ENCODE measurements around the gene EXOC4. TPM values are rescaled to one million over a fixed set of nuclear protein-coding genes. Genes with fewer than 3 reads are reported as not detected.

EXOC4 gene
- total RNA-seq, 2 experiments from 2014 or later, result 51.9 to 90.1 TPM

DNA sequence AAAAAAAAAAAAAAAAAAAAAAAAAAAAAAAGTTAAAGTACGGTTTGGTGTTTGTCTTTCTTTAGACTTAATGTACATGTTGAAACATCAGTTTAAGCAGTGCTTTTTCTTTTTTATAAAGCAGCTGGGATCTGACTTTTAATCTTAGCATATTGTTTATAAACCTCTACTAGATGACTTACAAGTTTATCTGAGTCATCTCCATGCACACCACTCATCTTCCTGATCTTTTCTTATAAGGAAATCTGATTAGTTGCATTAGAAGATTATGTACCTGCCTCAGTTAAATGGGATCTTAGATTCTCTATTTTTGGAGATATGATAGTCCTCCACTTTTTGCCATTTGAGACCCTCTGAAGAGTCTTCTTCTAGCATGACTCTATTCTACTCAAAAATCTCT is 482.3 kb downstream of the EXOC4 start:
- H3K4me3 Mint-ChIP-seq, result no peak overlapping the region
- H3K9me3 Mint-ChIP-seq (ENCODE audit: low read depth), result no peaks in the 10 kb centered on the region
- H3K36me3 Mint-ChIP-seq (ENCODE audit: low read depth), result peaks cover 3% of the 10 kb centered on the region
- DNase-seq, result no peak
- peaks cover 2% of the 10 kb centered on the region for H3K4me1 Mint-ChIP-seq
- ChIA-PET CTCF (no interaction called here), POLR2A (no interaction called here)
- intact Hi-C loops (cut with DNase I, micrococcal nuclease), result no loop called here
- ATAC-seq, result no peak
- no peak overlapping the region for H3K27ac Mint-ChIP-seq
- no peaks in the 10 kb centered on the region for H3K27me3 Mint-ChIP-seq

DNA sequence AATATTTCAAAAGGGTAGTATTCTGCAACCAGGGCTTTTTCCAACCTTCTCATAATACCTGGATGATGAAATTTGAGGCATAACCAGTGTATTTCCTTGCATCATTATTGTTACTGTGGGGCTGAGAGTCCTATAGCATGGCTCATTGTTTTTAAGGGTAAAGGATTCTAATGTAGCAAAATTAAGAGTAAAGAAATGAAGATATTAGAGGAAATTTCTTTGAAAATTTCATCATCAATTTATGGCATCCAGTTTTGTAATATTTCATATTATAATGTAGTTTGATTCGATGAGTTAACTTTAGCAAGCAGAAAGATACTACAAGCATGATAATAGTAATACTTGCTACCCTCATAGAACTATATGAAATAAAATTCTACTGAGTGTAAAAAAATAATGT is 486.9 kb downstream of the EXOC4 start:
- Mint-ChIP-seq H3K9me3 (ENCODE audit: low read depth) (no peaks in the 10 kb centered on the region), H3K36me3 (ENCODE audit: low read depth) (no peaks in the 10 kb centered on the region), H3K4me1 (peaks cover 2% of the 10 kb centered on the region), H3K4me3 (no peak overlapping the region), H3K27me3 (no peaks in the 10 kb centered on the region), H3K27ac (no peak overlapping the region)
- POLR2A ChIA-PET, result no interaction called here
- DNase-seq (no peak), ATAC-seq (no peak)
- intact Hi-C loops (cut with DNase I, micrococcal nuclease), result no loop called here
- CTCF ChIA-PET, result no interaction called here

DNA sequence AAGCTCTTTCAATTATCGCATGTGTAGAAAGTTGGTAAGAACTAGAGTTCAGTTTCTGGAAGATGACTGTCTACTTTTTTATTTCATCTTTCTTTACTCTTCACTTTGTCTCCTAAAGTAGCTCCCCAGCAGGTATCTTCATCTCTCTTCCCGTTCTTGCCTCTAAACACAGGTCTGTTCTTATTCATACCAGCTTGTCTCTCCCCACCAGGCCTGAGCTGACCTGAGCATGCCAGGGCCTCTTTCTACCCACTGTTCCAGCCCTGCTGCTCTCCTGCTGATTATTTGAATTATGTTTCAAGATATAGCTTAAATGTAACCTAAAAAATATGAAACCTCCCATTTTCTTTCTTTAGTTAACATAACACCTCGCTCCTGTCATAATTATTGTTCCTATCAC is 488.2 kb downstream of the EXOC4 start:
- Mint-ChIP-seq H3K27ac (no peak overlapping the region), H3K4me3 (no peak overlapping the region), H3K9me3 (ENCODE audit: low read depth) (no peaks in the 10 kb centered on the region), H3K36me3 (ENCODE audit: low read depth) (no peaks in the 10 kb centered on the region), H3K27me3 (no peaks in the 10 kb centered on the region), H3K4me1 (peaks cover under 1% of the 10 kb centered on the region)
- intact Hi-C loops (cut with DNase I, micrococcal nuclease), result no loop called here
- no peak for ATAC-seq
- ChIA-PET POLR2A (no interaction called here), CTCF (no interaction called here)
- DNase-seq, result no peak

DNA sequence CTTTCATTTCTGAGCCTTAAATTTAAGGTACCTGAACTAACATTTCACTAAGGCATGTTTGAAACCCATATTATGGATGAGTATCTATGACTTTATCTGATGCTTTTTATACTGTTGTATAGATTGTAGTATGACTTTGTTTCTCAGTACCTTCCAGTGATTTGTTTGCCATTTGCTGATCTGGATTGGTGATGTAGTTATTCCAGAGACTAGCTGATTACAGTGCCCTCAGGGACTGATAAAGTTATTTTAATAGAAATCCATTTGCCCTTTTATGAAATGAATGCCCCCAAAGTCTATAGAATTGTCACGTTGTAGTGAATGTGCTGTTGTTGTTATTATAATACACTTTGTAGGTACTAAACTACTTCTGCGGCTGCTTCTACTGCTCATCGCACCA is 488.8 kb downstream of the EXOC4 start:
- H3K27ac Mint-ChIP-seq, result no peak overlapping the region
- H3K4me1 Mint-ChIP-seq, result no peaks in the 10 kb centered on the region
- DNase-seq, result no peak
- H3K9me3 Mint-ChIP-seq (ENCODE audit: low read depth), result no peaks in the 10 kb centered on the region
- ChIA-PET POLR2A (no interaction called here), CTCF (no interaction called here)
- intact Hi-C loops (cut with DNase I, micrococcal nuclease), result no loop called here
- H3K4me3 Mint-ChIP-seq, result no peak overlapping the region
- H3K27me3 Mint-ChIP-seq, result no peaks in the 10 kb centered on the region
- no peak for ATAC-seq
- no peaks in the 10 kb centered on the region for H3K36me3 Mint-ChIP-seq (ENCODE audit: low read depth)

DNA sequence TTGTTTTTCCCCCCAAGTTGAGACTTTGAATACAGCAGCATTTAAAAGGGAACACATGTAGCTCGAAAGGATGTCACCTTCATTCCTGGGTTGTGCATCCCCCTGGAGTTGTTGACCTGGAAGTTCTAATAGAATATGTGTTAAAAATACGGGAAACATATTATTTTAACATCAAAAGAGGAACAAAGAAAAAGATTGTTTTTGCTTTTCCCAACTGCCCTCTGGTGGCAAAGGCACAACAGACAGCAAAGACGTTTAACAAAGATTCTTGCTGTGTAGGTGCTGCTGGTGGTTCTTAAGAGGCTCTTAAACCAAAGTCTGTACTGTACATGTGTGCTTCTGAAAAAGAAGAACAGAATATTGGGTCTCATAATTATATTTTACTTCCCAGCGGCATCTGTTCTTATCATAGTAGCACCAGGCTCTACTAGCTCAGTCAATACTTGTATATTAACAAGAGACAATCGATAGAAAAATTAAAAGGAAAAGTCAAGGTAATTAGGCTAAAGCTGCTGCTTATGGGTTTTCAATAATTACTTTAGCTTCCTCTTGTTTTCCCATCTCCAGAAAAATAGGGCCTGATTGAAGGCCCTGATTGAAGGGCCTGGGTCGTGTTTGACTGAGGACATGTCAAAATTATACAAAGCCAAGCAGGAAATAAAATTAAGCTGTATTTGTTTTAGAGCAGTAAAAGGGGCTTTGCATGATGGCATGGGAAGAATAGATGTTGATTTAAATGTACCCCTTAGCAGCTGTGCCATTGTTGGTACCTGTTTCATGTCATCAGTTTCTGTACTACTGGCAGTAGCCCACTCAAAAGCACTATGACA is 490.0 kb downstream of the EXOC4 start:
- Mint-ChIP-seq H3K36me3 (ENCODE audit: low read depth) (no peaks in the 10 kb centered on the region), H3K27ac (no peak overlapping the region), H3K4me1 (no peaks in the 10 kb centered on the region), H3K27me3 (no peaks in the 10 kb centered on the region), H3K9me3 (ENCODE audit: low read depth) (no peaks in the 10 kb centered on the region), H3K4me3 (no peak overlapping the region)
- CTCF ChIA-PET, result interaction anchor here (0.6 to 1.6 kb wide), 5 partner anchors 11 to 398 kb away, joined by 3 to 5 read pairs (median 3); no protein-coding TSS in a partner anchor
- intact Hi-C loops (cut with DNase I, micrococcal nuclease), result no loop called here
- POLR2A ChIA-PET, result no interaction called here
- DNase-seq (no peak), ATAC-seq (no peak)

DNA sequence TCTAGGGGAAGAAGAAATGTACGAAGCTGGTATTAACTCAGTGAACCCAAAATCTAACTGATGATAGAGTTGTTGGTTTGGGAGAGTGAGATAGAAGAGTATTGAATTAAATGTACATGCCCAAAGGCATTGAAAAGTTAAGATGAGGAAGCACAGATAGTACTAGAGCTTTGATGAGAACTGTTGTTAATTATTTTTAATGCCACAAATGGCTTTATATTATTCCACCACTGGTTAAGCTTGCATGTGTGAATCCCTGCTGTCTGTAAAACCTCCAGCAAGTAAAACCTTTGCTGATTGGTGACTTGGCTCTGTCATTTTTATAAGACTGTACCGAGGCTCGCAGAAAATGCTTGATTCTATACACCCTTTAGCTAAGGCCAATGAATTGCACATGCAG is 491.6 kb downstream of the EXOC4 start:
- no peak overlapping the region for H3K4me3 Mint-ChIP-seq

DNA sequence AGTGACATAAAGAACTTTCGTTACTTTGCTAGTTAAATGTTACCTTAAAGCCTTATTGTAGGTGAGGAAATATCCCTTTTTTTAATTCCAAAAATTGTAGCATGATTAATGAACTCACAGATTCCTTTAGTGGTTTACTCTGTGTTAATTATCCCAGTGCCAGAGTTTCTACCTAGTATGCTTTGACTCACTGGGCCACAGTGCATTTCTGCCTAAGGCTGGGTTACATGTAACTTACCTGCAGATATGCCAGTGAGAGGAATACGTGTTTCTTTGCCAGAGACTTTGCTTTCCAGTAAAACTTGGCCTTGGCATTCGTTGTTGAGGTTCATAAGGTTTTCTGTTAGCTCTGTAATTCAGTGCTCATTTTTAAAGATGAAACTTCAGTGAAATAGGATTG is 493.4 kb downstream of the EXOC4 start:
- Mint-ChIP-seq H3K27me3 (no peaks in the 10 kb centered on the region), H3K36me3 (ENCODE audit: low read depth) (no peaks in the 10 kb centered on the region), H3K4me1 (no peaks in the 10 kb centered on the region), H3K27ac (no peak overlapping the region), H3K4me3 (no peak overlapping the region), H3K9me3 (ENCODE audit: low read depth) (no peaks in the 10 kb centered on the region)
- DNase-seq, result no peak
- intact Hi-C loops (cut with DNase I, micrococcal nuclease), result no loop called here
- ChIA-PET CTCF (interaction anchor here (0.9 kb wide), 1 partner anchor 333 kb away, joined by 3 read pairs; no protein-coding TSS in a partner anchor), POLR2A (no interaction called here)
- ATAC-seq, result no peak

More for the DNA sequence above, 491.6 kb downstream of the EXOC4 start:
- Mint-ChIP-seq H3K4me1 (no peaks in the 10 kb centered on the region), H3K9me3 (ENCODE audit: low read depth) (no peaks in the 10 kb centered on the region), H3K27ac (no peak overlapping the region), H3K36me3 (ENCODE audit: low read depth) (no peaks in the 10 kb centered on the region), H3K27me3 (no peaks in the 10 kb centered on the region)
- ChIA-PET POLR2A (no interaction called here), CTCF (no interaction called here)
- intact Hi-C loops (cut with DNase I, micrococcal nuclease), result no loop called here
- ATAC-seq, result no peak
- DNase-seq, result no peak

DNA sequence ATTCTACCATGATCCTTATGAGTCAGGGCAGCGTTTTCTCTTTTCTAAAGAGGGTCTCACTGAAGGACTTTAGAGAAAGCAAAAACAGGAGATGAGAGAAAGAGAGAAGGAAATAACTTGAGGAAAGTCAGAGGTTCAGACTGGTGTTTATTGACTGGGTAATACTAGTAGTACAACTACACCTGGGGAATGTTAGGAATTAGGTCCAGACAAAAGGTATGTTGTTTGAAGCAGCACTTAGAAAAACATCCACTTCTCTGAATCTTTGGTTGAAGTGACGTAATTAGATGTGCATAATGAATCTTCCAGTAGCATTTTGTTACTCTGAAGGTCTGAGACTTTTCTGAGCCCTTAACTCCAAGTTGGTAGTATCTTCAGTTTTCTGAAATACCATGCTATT is 494.0 kb downstream of the EXOC4 start:
- Mint-ChIP-seq H3K27me3 (no peaks in the 10 kb centered on the region), H3K36me3 (ENCODE audit: low read depth) (no peaks in the 10 kb centered on the region), H3K27ac (no peak overlapping the region), H3K4me3 (no peak overlapping the region), H3K4me1 (no peaks in the 10 kb centered on the region), H3K9me3 (ENCODE audit: low read depth) (no peaks in the 10 kb centered on the region)
- intact Hi-C loops (cut with DNase I, micrococcal nuclease), result no loop called here
- CTCF ChIA-PET, result no interaction called here
- POLR2A ChIA-PET, result no interaction called here
- DNase-seq (no peak), ATAC-seq (no peak)

DNA sequence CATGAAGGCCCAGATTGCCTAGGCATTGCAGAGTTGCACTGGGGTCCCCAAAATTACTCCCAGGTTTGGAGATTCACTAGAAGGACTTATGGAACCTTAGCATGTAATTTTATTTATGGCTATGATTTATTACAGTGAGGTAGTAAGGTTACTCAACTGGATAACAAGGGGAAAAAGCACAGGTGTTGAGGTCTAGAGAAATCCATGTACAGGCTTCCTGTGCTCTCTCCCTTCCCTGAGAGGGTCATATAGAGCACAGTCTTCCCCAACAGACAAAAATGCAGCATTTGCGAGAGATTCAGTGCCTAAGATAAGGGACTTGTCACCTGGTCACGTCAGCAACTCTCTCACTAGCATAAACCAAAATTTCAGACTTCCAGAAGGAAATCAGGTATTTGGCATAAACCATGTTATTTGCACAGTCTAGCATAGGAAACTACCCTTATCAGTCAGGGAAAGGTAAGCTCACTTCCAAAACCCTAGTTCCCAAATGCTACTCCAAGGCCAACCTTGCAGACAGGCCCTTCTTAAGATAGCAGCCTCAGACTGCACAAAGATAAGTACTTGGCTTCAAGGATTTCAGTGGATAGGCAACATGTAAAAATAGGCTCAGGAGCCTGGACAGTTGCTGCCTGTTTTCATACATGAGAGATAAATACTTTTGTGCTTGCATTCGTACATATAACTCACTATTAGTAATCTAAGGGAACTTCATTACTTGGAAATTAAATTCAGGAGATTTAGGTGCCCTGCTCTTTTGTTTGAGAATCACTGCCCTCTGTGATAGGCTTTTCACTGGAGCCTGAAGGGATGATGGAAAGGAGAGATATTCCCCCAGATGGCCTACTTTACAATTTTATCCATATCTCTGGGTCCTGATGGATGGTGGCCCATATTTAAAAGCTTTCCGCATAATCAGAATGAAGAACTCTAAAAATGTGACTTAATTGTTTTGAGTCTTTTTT is 495.8 kb downstream of the EXOC4 start:
- Mint-ChIP-seq H3K4me3 (no peak overlapping the region), H3K36me3 (ENCODE audit: low read depth) (no peaks in the 10 kb centered on the region), H3K27me3 (no peaks in the 10 kb centered on the region), H3K9me3 (ENCODE audit: low read depth) (no peaks in the 10 kb centered on the region), H3K27ac (no peak overlapping the region), H3K4me1 (no peaks in the 10 kb centered on the region)
- POLR2A ChIA-PET, result no interaction called here
- ATAC-seq (no peak), DNase-seq (no peak)
- CTCF ChIA-PET, result no interaction called here
- intact Hi-C loops (cut with DNase I, micrococcal nuclease), result no loop called here

DNA sequence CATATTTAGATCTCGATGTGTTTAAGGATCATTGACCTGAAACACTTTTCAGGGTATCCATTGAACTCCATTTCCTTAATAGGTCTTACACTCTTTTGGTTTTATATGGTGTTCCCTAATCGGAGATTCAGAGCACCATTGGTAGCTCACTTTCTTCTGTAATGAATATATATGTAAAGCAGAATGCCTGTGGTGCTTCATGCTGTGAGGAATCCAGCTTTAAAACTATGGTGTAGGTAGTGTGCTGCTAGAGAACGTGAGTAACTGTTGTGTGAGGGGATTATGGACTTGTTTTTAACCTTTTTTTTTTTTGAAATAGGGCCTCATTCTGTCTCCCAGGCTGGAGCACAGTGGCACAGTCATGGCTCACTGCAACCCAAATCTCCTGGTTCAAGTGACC is 497.4 kb downstream of the EXOC4 start:
- H3K9me3 Mint-ChIP-seq (ENCODE audit: low read depth), result no peaks in the 10 kb centered on the region
- no peaks in the 10 kb centered on the region for H3K36me3 Mint-ChIP-seq (ENCODE audit: low read depth)
- no peaks in the 10 kb centered on the region for H3K4me1 Mint-ChIP-seq
- CTCF ChIA-PET, result interaction anchor here (0.9 kb wide), 1 partner anchor 14 kb away, joined by 3 read pairs; no protein-coding TSS in a partner anchor
- H3K27ac Mint-ChIP-seq, result no peak overlapping the region
- no peak for DNase-seq
- intact Hi-C loops (cut with DNase I, micrococcal nuclease), result no loop called here
- H3K4me3 Mint-ChIP-seq, result no peak overlapping the region
- no peak for ATAC-seq
- no peaks in the 10 kb centered on the region for H3K27me3 Mint-ChIP-seq
- POLR2A ChIA-PET, result no interaction called here

DNA sequence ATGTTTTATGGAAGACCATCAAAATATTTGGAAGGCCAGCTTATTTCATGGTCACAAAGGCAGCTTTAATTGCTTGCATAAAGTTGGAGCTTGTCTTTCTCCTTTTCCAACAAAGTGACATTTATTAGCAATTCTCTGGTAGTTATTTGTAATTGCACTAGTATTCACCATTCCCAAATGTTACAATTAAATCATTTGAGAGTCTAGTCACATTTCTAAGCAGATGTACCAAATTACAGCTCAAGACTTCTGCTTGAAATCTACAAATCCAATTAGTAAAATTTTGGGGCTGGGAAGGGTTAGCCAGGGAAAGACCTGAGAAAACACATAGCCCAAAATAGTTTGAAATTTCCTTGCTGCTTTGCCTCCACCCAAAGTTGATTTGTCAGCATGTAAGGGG is 498.2 kb downstream of the EXOC4 start:
- no peaks in the 10 kb centered on the region for H3K4me1 Mint-ChIP-seq
- intact Hi-C loops (cut with DNase I, micrococcal nuclease), result no loop called here
- no peak overlapping the region for H3K27ac Mint-ChIP-seq
- no peaks in the 10 kb centered on the region for H3K27me3 Mint-ChIP-seq
- DNase-seq (no peak), ATAC-seq (no peak)
- H3K36me3 Mint-ChIP-seq (ENCODE audit: low read depth), result no peaks in the 10 kb centered on the region
- ChIA-PET CTCF (interaction anchor here (0.9 kb wide), 1 partner anchor 14 kb away, joined by 3 read pairs; no protein-coding TSS in a partner anchor), POLR2A (no interaction called here)
- H3K4me3 Mint-ChIP-seq, result no peak overlapping the region
- H3K9me3 Mint-ChIP-seq (ENCODE audit: low read depth), result no peaks in the 10 kb centered on the region

DNA sequence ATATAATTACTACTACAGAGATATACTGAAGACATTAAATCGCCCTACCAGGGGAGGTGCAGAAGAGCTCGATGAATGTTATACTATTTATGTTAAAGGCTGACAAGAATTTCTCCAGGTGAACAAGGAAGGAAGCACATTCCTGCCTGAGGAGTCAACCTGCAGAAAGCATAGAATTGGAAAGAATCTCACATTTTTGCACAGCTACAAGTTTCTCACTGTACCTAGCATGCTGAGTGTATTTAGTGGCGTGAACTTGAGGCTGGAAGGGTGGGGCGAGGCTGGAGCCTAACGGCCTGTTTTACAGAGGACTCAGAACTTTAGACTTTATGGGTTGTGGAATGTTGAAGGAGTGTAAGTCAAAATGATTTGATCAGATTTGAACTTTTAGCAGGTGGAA is 500.6 kb downstream of the EXOC4 start:
- ATAC-seq (no peak), DNase-seq (no peak)
- intact Hi-C loops (cut with DNase I, micrococcal nuclease), result no loop called here
- no peaks in the 10 kb centered on the region for H3K4me1 Mint-ChIP-seq
- no peak overlapping the region for H3K27ac Mint-ChIP-seq
- ChIA-PET CTCF (interaction anchor here (0.6 kb wide), 1 partner anchor 83 kb away, joined by 3 read pairs; no protein-coding TSS in a partner anchor), POLR2A (no interaction called here)
- no peaks in the 10 kb centered on the region for H3K27me3 Mint-ChIP-seq
- no peak overlapping the region for H3K4me3 Mint-ChIP-seq
- H3K36me3 Mint-ChIP-seq (ENCODE audit: low read depth), result no peaks in the 10 kb centered on the region
- H3K9me3 Mint-ChIP-seq (ENCODE audit: low read depth), result no peaks in the 10 kb centered on the region

All from activated CD4-positive, alpha-beta T cell treated with anti-CD3 and anti-CD28 coated beads for 36 hours (primary cell).